Measurements from ENCODE around the gene APLP2.

- TF ChIP-seq SUZ12 (IDR thresholded peaks at IDR 0.05; ENCODE audit: extremely low read depth, insufficient read depth, insufficient read length) (no peak), YY1 (IDR thresholded peaks at IDR 0.05; ENCODE audit: insufficient read depth, insufficient read length) (no peak), ZNF274 (IDR thresholded peaks at IDR 0.05; ENCODE audit: low read depth, low read length) (no peak)
Measured at GRCh38 chr11:130112071-130112830, 42.6 kb downstream of the APLP2 start.
